Inferior parietal cortex (tissue), 1 donor: ENCODE data around the gene KLHL29.

Experiments
- DNase-seq: peaks from one replicate; pipeline ENCODE4 v3.0.0-alpha.2; 2016; ENCODE audit errors: extremely low spot score

KLHL29 gene

DNA sequence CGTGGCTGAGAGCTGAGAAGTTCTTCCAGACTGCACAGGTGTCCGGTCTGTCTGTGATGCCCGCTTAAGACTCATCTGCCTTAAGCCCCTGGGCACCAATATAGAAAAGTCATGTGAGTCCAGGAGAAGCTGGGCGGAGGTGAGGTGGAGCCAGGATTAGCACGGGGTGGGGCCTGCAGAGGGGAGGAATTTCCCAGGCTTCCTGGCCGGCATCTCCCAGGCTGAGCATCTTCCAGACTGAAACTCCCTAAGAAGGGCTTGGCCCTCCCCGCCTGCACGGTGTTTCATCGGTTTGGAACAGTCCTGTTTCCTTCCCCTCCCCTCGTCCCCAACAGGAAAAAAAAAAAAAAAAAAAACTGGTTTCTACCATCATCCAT lies 271.6 kb downstream of the KLHL29 start:
- DNase-seq = no peak

DNA sequence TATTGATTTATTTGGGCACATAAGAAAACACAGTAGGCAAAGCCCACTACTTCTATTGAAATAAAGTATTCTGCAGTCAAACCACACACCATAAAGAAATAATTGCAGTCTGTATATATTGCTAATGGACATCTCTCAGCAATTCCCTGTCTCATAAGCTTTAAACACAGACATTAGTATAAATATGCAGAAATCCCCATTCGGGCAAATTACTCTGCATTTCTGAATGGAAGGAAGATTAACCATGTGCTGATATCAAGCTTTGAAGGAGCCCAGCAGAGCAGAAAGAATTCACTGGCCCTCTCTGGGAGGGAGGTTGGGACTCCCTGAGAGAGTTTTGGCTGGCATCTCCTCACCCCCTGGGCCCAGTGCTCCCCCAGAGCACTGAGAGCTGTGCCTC lies 272.4 kb downstream of the KLHL29 start:
- no peak for DNase-seq

DNA sequence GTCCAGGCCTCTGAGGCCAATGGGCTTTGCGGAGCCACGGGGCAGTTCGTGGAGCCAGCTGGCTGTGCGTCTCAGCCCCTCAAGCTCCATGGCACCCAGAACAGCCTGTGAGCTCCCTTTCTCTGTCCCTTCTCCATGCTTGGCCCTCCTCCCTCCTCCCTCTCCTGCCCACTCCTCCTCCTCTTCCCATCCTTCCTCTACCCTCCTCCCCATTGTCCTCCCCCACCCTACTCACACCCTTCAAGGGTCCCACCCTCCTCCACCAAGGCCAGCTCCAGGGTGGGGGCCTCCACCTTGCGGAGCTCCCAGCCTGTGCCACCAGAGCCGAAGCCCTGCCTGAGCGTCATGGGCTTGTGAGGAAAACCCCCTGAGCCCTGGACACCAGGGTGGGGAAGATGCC lies 273.0 kb downstream of the KLHL29 start:
- no peak for DNase-seq

DNA sequence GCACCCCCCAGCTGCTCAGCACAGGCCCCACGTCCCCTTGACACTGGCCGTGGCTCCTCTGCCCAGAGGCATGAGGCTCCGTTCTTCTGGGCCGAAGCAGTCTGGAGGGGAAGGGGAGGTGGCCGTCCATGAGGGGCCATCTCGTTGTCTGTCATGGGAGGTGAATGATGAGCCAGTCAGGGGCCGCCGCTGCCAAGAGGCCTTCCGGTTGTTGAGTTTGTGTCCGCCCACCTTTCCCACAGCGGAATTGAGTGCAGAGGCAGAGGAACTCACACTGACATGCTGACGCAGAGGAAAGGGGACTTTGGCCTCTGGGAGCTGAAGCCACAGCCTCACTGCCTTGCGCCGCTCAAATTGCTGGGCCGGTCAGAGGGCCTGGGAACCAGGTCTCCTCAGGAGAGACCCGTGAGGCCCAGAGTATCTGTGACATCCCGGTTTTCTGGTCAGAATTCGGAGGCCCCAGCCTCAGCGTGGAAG lies 273.5 kb downstream of the KLHL29 start:
- no peak for DNase-seq

DNA sequence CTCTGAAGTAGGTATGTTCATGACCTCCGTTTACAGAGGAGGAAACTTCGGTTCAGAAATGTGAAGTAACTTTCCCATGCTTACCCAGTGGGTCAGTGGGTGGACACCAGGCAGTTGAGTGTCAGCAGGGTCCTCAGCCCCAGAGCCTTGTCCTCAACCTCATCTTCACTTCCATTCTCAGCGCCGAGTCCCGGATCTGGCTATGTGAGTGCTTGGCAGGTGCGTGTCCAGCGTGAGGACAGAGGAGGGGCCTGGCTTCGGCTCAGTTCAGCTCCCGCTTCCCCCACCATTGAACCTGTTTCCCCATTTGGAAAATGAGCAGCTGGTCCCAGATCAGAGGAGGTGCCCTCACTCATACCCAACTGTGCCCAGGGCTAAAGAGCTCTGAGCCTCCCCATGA lies 274.3 kb downstream of the KLHL29 start:
- no peak for DNase-seq

DNA sequence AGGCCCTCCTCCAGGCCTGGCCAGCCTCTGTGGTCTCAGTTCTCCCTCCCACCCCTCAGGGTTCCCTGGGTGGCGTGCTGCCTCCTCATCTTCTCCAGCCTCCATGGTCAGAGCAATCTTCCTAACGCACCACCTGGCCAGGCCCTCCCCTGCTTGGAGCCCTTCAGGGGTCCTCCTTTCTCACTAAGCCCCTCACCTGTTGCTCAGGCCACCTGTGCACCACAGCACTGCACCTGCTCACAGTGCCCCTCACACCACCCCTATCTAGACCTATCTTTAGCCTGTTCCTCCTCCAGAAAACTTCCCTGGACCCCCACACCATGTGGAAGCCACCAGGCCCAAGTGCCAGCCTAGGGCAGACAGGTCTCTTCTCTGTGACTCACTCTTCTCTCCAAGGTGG lies 274.8 kb downstream of the KLHL29 start:
- no peak for DNase-seq

DNA sequence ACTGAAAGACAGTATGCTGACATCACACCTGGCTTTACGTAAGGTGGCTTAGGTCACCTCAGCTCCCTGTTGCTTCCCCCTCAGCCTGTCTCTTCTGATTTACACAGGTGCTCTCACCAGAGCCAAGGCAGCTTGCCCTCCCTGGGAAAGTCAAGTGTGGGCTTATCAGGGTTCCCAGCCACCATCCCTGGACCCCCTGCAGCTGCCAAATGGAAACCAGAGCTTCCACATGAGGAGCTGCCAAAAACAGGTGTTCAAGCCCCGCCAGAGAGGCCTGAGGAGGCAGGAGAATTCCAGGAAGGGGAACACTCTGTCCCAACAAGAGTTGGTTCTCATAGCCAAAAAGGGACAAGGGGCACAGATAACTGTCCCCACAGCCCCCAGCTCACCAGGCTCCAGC lies 275.3 kb downstream of the KLHL29 start:
- no peak for DNase-seq

DNA sequence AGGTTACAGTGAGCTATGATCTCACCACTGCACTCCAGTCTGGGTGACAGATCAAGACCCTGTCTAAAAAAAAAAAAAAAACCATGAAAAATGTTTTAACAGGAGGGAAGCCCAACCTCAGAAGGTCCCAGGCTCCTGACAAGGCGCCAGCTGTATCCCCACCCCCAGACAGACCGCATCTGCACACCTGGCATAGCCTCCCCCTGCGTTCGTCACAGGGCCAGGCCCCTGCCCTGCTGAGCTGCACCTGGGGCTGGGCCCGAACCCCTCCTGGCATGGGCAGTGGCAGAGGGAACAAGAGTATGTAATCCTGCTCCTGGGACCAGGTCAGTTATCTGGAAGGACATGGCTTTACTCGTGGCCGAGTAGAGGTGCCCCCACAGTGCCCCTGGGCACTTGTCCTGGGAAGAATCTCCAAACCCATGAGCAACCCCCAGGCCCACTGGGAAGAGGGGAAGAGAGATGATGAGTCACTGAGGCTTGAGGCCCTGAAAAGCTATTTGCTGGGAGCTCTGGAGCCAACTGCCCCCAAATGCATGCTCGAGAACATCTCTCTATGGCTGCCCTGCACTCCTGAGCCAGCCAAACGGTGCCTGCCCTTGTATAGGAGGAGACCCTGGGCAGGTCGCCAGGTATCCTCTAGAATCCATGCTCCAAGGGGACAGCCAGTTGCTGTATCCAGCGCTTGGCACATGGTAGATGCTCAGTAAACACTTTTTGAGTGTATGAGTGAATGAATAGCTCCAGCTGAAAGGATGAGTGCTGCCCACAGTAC lies 276.5 kb downstream of the KLHL29 start:
- DNase-seq = no peak

DNA sequence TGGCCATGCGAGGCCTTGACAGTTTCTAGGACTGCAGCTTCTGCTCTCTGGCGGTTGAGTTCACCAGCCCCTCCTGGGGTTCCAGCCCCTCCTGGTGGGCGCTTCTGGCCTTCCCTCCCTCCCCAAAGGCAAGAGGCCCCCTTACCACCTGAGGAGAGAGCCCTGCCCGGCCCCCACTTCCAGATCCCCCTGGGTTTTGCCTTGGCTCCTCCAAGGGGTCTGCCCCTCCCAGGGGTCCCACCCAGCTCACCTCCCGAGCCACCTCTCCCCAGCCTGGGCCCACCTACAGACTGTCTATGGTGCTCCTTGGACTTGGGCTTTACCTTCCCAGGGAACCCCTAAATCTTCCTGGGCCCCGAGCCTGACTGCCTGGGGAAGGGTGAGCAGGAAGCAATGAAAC lies 277.5 kb downstream of the KLHL29 start:
- no peak for DNase-seq

DNA sequence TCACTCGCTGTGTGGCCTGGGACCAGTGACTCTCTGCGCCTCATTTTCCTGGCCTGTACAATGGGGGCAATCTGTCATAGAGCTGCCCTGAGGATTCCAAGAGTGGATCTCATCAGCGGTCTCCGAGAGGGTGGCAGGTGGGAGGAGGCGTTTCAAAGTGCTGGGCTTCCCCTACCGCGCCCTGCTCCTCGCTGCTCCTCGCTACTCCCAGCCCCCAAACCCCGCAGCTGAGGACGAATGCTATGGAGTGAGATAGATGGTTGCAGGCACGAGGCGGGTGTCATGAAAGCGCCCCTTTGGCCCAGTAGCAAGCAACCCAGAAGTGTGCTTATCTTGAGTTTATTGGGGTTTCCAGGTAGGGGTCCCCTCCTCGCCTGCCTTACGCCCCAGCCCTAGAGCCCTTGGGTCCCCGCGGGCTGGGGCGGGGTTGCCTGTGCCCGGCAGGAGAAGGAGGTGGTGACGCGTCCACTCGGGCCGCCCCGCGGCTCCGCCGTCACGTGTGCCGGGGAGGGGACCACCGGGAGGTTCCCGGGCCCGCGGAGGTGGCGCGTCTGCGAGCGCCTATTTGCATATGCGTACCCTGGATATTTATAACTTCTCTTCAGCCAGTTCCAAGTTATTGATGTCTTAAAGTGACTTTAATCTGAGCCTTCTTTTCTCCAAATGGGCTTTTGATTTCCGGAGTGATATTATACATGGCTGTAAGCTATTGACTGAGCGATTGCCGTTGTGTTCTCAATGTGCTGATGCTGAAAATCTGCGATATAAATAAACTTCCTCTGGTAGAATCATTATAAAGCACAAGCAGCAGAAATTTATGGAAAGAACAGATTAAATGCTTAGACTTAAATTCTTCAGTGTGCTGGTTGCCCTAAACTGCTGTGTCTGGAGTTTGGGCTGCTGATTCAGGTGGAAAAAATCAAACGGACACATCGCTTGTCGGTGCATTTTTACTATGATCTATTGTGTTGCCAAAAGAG lies 278.3 kb downstream of the KLHL29 start:
- no peak for DNase-seq

DNA sequence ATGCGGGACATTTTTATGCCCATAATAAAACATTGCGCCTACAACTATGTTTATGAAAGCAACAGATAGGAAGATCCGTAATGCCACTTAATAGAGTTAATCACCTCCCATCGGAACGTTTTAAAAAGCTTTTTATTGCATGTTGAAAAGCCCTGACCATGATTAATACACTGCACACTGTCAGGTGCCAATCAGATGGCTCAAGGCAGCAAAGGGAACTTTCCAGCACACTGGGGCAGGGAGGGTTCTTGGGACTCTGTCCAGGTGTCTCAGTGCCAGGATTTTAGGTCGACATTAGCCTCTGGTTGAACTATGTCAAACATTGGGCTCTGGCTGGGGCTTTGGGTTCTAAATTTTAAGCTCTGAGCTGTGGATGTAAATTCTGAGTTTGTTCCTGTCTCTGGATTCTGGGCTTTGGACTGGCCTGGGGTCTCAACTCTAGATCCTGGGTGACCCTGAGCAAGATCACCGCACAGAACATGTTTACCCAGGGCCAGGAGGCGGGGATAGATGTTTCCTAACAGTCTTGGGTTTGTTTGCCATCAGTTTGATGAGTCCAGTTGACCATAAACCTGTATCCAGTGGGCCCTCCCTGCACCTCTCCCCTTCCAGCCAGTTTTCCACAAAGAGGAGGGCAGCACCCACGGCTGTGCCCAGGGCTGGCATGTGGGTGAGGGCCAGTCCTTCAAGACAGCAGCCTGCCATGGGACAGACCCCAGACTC lies 279.2 kb downstream of the KLHL29 start:
- no peak for DNase-seq

DNA sequence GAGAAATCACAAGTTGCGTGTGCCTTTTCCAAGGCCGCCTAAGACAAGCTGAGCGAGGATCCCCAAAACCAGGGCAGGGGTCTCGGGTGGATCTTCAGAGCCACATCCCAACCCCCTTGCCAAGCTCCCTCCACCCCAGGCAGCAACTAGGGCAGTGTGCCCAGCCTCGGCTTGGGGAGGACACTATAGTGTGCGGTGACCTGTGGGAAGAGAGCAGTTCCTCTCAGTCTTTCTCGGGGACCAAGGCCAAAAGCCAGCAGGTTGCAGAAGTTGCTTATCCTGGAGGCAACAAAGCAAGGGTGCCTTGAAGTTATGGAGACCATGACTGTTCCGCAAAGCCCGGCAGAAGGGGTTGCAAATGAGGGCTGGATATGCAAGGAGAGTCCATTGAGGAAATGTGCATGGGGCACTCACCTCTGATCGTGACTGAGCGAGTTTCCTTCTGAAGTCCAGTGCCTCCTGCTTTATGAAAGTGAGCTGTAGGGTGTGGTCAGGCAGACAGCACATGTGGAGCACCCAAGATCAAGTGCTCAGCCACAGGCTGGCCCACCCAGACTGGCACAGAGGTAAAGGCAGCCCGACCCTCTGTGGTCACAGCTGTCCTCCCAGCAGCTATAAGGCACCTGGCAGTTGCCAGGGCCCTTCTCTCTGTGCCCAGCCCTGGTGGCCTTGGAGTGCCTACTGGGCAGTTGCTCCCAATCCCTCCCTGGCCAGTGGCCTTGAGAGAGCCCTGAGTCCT lies 281.4 kb downstream of the KLHL29 start:
- DNase-seq = no peak

DNA sequence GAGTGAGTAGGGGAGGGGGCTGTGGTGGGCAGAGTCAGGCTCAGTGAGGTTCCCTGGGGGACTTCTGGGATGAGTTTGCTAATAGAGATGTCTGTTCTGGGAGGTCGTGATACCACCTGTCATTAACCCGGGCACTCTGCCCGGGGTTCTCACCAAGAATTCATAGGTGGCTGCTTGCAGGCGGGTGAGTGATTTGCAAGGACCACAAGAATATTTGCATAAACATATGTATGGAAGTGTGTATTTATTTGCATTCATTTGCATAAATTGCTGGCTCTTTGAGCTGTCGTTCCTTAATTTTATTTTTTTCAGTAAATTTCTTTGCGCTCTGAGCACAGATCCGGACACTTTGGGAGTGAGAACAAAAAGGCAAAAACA lies 282.0 kb downstream of the KLHL29 start:
- DNase-seq = no peak

DNA sequence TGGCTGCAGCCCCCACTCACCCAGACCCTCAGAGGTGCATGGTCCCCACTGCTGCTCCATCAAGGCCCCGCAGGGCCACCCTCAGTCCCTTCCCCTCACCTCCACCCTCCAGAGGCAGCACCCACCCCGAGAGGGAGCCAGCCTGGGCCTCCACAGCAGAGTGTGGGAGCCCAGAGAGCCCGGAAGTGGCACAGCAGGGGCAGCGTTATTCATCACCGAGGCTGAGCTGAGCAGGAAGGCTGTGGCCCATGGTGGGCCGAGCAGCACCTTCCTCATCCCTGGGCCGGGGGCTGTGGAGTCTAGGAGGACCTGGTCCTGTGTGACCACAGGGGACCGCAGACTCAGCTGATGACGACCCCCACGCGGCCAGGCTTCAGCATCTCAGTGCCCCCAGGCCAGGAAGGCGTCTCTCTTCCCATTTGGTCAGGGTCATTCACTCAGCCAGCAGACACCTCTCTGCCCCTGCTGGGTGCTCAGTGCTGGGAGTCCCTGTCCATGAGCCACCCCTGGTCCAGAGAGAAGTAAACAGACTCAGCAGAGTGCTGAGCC lies 283.9 kb downstream of the KLHL29 start:
- no peak for DNase-seq

DNA sequence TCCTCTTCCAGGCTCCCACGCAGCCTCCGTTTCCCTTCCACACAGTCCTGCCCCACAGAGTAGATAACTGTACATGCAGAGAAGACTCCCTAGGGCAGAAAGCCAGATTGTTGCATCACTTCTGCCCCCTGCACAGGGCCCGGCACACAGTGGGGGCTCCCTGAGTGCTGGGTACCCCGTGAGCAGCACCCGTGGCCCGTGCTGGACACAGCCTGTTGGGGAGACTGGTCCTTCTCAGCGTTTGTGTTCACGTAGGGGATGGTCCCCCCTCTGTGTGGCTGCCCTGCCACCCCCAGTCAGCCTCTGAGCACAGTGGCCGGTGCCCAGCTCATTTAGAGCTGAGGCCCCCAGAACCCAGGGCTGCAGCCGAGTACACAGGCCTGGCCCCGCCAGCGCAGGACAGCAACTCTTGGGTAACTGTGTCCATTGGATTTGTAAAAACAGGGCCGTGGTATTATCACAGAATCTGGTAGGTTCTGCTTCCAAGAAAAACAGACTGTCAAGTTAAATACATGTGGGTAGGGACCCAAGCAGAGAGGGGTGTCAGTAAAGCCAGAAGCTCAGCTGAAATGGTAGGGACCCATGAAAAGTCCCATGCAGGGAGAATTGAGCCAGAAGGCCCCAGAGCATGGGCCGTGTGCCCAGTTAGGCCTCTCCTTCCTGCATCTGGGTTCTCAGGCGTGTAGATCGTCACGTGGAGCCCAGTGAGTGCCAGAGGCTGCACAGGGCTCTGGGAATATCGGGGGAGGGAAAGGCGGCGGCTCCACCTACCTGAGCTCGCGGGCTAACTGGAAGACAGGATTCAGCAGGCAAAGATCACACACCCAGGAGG lies 284.6 kb downstream of the KLHL29 start:
- no peak for DNase-seq

DNA sequence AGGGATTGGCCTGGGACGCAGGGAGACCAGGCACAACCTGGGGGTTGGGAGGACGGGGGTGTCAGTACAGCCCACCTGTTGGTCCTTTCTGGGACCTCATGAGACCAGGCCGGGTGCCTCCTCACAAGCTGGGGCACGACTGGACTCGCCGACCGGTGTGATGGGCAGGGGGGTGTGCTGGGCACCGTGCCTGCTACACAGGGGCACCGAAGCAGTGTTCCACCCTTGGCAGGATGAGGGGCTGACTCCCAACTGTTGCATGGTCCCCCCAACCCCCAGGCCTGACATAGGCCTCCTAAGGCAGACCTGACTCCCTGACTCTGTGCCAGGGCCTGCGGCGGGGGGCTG lies 285.2 kb downstream of the KLHL29 start:
- DNase-seq = no peak

DNA sequence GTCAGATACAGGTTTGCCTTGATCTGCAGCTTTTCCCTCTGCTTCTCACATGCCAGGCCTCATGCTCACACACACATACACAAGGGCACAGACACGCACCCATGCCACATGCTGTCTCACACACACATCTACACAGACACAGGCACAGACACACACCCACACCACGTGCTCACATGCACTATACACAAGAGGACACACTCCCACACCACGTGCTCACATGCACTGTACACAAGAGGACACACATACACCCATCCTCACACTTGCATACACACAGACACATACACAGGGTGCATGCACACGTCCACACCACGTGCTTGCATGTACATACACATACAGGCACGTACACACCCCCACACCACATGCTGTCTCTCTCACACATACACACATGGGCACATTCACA lies 288.1 kb downstream of the KLHL29 start:
- DNase-seq = no peak

DNA sequence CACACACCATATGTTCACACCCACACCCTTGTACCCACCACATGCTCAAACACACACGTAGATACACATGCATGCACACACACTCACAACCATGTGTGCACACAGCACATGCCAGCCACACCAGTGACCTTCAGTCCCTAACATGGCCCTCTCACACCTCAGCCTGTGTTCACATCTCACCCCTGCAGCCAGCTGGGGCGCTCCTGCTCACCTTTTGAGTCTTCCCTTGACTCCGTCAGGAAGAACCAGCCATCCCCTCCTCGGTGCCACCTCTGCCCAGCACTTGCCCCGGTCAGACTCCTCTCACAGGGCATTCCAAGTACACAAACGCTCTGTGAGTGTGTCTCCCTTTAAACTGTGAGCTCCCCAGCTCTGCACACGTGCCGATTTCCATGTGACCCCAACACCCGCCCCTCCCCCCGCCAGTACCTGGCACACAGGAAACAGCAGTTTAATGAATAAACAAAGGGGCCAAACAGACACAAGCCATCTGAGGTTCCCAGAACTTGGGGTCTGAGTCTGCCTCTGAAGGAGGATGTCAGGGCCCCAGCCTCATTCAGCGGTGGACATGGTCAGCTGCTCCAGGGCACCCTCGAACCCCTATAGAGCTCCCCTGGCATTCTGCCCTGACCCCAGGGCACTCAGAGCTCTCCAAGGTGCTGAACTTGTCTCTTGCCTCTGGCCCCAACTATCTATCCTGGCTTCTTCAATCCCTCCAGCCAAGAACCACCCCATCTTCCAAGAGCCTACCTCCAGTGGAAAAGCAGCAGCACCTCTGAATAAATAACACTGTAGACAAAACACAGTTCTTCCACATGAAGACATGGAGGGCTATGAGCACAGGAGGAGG lies 289.1 kb downstream of the KLHL29 start:
- no peak for DNase-seq

DNA sequence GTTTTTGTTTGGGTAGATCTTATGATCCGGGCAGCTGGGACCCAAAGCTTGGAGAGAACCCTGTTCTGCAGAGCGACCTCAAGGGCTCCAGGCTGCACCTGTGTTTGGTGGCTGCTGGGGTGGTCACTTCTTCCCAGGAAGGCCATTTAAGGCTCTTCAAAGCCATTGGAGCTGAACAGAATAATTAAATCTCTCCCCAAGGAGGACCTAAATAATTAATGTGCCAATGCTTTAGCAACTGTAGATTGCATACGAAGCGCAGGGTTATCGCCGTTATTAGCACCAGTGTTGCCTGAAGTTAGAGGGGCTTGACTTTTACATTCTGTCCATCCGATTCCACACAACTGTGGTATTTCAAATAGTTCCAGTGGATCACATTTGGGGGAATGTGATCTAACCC lies 290.5 kb downstream of the KLHL29 start:
- no peak for DNase-seq

DNA sequence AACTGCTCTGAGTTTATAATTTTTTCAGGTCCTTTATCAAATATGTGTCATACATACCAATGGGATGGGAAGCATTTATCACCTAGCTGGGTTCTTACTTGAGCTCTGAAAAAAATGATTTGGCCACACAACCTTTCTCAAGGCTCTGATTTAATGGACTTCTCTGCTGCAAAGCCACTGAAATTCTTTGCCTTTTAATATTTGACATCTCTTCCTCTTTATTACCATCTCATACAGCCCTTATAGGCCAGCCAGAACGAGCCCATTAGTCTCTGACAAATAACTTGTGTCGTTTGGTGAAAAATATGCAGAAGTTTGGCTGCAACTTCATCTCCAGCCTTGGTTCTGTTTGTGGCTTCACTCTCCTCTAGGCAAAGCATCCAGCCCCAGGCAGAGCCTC lies 292.9 kb downstream of the KLHL29 start:
- DNase-seq = no peak
